Measurements from ENCODE around the gene MSL1. TPM values are rescaled to one million over a fixed set of nuclear protein-coding genes. Genes with fewer than 3 reads are reported as not detected.

The MSL1 gene
- total and polyA plus RNA-seq, 2 of the 13 experiments (the other 11 are each of a cell fraction or from before 2014, with no cell fraction given): 63.8 to 88.5 TPM

DNA sequence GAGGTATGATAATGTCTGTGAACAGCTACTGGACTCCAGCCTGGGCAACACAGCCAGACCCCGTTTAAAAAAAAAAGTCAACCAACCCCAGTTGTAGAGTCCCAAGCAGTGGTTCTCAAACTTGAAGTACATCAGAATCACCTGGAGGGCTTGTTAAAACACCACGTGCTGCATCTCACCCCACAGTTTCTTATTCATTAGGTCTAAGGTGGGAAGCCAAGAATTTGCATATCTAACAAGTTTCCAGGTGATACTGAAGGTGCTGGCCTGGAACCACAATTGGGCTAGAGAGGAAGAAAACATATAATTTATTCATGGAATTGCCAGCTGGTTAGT is 6.7 kb upstream of the MSL1 start (continued):
- TF ChIP-seq, protein P1, sequence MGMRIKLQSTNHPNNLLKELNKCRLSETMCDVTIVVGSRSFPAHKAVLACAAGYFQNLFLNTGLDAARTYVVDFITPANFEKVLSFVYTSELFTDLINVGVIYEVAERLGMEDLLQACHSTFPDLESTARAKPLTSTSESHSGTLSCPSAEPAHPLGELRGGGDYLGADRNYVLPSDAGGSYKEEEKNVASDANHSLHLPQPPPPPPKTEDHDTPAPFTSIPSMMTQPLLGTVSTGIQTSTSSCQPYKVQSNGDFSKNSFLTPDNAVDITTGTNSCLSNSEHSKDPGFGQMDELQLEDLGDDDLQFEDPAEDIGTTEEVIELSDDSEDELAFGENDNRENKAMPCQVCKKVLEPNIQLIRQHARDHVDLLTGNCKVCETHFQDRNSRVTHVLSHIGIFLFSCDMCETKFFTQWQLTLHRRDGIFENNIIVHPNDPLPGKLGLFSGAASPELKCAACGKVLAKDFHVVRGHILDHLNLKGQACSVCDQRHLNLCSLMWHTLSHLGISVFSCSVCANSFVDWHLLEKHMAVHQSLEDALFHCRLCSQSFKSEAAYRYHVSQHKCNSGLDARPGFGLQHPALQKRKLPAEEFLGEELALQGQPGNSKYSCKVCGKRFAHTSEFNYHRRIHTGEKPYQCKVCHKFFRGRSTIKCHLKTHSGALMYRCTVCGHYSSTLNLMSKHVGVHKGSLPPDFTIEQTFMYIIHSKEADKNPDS (CRISPR knock-in tag; IDR thresholded peaks at IDR 0.05): 0 out of 2 replicates have a peak, but pooled peaks have one; percentile 57
- TF ChIP-seq ETV6 (CRISPR knock-in tag; conservative IDR thresholded peaks at IDR 0.05) (no peak), TARDBP (CRISPR knock-in tag; IDR thresholded peaks at IDR 0.05) (peak; percentile 23; the same call in 1 of the 2 replicates), SMYD3 (CRISPR knock-in tag; IDR thresholded peaks at IDR 0.05) (peak; percentile 75; the same call in 1 of the 2 replicates), ZNF33B (CRISPR knock-in tag; IDR thresholded peaks at IDR 0.05) (no peak), HDAC2 (CRISPR knock-in tag; IDR thresholded peaks at IDR 0.05) (no peak), ISL2 (CRISPR knock-in tag; IDR thresholded peaks at IDR 0.05) (0 out of 2 replicates have a peak, but pooled peaks have one; percentile 4), ZNF629 (CRISPR knock-in tag; conservative IDR thresholded peaks at IDR 0.05) (no peak), SP5 (CRISPR knock-in tag; IDR thresholded peaks at IDR 0.05; ENCODE audit: borderline replicate concordance, low read depth) (no peak), ZNF556 (CRISPR knock-in tag; IDR thresholded peaks at IDR 0.05; ENCODE audit: borderline replicate concordance) (no peak; the same call in 1 of the 2 replicates), KDM6A (CRISPR knock-in tag; IDR thresholded peaks at IDR 0.05; ENCODE audit: low read depth) (no peak)
- TF ChIP-seq, protein P2, sequence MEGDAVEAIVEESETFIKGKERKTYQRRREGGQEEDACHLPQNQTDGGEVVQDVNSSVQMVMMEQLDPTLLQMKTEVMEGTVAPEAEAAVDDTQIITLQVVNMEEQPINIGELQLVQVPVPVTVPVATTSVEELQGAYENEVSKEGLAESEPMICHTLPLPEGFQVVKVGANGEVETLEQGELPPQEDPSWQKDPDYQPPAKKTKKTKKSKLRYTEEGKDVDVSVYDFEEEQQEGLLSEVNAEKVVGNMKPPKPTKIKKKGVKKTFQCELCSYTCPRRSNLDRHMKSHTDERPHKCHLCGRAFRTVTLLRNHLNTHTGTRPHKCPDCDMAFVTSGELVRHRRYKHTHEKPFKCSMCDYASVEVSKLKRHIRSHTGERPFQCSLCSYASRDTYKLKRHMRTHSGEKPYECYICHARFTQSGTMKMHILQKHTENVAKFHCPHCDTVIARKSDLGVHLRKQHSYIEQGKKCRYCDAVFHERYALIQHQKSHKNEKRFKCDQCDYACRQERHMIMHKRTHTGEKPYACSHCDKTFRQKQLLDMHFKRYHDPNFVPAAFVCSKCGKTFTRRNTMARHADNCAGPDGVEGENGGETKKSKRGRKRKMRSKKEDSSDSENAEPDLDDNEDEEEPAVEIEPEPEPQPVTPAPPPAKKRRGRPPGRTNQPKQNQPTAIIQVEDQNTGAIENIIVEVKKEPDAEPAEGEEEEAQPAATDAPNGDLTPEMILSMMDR (CRISPR knock-in tag; IDR thresholded peaks at IDR 0.05): no peak
- TF ChIP-seq, protein P3, sequence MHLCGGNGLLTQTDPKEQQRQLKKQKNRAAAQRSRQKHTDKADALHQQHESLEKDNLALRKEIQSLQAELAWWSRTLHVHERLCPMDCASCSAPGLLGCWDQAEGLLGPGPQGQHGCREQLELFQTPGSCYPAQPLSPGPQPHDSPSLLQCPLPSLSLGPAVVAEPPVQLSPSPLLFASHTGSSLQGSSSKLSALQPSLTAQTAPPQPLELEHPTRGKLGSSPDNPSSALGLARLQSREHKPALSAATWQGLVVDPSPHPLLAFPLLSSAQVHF (CRISPR knock-in tag; IDR thresholded peaks at IDR 0.05): no peak
- TF ChIP-seq, protein P4, sequence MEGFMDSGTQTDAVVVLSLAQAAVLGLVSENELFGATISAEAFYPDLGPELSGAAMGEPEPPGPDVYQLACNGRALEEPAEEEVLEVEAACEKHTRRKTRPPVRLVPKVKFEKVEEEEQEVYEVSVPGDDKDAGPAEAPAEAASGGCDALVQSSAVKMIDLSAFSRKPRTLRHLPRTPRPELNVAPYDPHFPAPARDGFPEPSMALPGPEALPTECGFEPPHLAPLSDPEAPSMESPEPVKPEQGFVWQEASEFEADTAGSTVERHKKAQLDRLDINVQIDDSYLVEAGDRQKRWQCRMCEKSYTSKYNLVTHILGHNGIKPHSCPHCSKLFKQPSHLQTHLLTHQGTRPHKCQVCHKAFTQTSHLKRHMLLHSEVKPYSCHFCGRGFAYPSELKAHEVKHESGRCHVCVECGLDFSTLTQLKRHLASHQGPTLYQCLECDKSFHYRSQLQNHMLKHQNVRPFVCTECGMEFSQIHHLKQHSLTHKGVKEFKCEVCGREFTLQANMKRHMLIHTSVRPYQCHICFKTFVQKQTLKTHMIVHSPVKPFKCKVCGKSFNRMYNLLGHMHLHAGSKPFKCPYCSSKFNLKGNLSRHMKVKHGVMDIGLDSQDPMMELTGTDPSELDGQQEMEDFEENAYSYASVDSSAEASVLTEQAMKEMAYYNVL (CRISPR knock-in tag; IDR thresholded peaks at IDR 0.05; ENCODE audit: borderline replicate concordance): no peak
- TF ChIP-seq, protein P5, sequence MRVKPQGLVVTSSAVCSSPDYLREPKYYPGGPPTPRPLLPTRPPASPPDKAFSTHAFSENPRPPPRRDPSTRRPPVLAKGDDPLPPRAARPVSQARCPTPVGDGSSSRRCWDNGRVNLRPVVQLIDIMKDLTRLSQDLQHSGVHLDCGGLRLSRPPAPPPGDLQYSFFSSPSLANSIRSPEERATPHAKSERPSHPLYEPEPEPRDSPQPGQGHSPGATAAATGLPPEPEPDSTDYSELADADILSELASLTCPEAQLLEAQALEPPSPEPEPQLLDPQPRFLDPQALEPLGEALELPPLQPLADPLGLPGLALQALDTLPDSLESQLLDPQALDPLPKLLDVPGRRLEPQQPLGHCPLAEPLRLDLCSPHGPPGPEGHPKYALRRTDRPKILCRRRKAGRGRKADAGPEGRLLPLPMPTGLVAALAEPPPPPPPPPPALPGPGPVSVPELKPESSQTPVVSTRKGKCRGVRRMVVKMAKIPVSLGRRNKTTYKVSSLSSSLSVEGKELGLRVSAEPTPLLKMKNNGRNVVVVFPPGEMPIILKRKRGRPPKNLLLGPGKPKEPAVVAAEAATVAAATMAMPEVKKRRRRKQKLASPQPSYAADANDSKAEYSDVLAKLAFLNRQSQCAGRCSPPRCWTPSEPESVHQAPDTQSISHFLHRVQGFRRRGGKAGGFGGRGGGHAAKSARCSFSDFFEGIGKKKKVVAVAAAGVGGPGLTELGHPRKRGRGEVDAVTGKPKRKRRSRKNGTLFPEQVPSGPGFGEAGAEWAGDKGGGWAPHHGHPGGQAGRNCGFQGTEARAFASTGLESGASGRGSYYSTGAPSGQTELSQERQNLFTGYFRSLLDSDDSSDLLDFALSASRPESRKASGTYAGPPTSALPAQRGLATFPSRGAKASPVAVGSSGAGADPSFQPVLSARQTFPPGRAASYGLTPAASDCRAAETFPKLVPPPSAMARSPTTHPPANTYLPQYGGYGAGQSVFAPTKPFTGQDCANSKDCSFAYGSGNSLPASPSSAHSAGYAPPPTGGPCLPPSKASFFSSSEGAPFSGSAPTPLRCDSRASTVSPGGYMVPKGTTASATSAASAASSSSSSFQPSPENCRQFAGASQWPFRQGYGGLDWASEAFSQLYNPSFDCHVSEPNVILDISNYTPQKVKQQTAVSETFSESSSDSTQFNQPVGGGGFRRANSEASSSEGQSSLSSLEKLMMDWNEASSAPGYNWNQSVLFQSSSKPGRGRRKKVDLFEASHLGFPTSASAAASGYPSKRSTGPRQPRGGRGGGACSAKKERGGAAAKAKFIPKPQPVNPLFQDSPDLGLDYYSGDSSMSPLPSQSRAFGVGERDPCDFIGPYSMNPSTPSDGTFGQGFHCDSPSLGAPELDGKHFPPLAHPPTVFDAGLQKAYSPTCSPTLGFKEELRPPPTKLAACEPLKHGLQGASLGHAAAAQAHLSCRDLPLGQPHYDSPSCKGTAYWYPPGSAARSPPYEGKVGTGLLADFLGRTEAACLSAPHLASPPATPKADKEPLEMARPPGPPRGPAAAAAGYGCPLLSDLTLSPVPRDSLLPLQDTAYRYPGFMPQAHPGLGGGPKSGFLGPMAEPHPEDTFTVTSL (CRISPR knock-in tag; IDR thresholded peaks at IDR 0.05; ENCODE audit: borderline replicate concordance): no peak
